Large intestine (tissue), 3 donors: ENCODE results near the gene TLX2. TPM values are rescaled to one million over a fixed set of nuclear protein-coding genes. Genes with fewer than 3 reads are reported as not detected.

Source experiments
- DNase-seq, 2 donors: peaks; one replicate each; pipeline versions ENCODE4 v3.0.0 to v3.0.0-alpha.2; 2013
- H3K27ac ChIP-seq: one replicate; pipeline ENCODE4 v1.5.1; 2013; ENCODE audit warnings: low read length
- H3K27me3 ChIP-seq: 2 replicates; pipeline ENCODE4 v1.6.1; 2013; ENCODE audit warnings: low read length; ENCODE audit not compliant: control insufficient read depth, insufficient read depth
- H3K36me3 ChIP-seq: 2 replicates; pipeline ENCODE4 v1.6.1; 2013; ENCODE audit warnings: low read length; ENCODE audit not compliant: control insufficient read depth, insufficient read depth
- H3K4me1 ChIP-seq: one replicate; pipeline ENCODE4 v1.6.1; 2013; ENCODE audit warnings: low read length; ENCODE audit not compliant: control insufficient read depth, insufficient read depth
- H3K4me3 ChIP-seq: one replicate; pipeline ENCODE4 v1.5.1; 2013; ENCODE audit warnings: low read length
- H3K9me3 ChIP-seq: one replicate; pipeline ENCODE4 v1.6.1; 2013; ENCODE audit warnings: mild to moderate bottlenecking, low read depth, low read length, moderate library complexity; ENCODE audit not compliant: control insufficient read depth
- WGBS: methylation state at CpG from one replicate; pipeline ENCODE4 v1.1.5; 2013; ENCODE audit warnings: low lambda C conversion rate; ENCODE audit not compliant: insufficient coverage; 5-methylcytosine and 5-hydroxymethylcytosine counted together
- polyA plus RNA-seq: library from polyadenylated mRNA; unstranded; fragments of 120-200 nt; gene quantifications from one replicate; pipeline ENCODE4 v1.2.1, GENCODE V29; 2013

The TLX2 gene
- polyA plus RNA-seq, 1 donor = 5.0 TPM

DNA sequence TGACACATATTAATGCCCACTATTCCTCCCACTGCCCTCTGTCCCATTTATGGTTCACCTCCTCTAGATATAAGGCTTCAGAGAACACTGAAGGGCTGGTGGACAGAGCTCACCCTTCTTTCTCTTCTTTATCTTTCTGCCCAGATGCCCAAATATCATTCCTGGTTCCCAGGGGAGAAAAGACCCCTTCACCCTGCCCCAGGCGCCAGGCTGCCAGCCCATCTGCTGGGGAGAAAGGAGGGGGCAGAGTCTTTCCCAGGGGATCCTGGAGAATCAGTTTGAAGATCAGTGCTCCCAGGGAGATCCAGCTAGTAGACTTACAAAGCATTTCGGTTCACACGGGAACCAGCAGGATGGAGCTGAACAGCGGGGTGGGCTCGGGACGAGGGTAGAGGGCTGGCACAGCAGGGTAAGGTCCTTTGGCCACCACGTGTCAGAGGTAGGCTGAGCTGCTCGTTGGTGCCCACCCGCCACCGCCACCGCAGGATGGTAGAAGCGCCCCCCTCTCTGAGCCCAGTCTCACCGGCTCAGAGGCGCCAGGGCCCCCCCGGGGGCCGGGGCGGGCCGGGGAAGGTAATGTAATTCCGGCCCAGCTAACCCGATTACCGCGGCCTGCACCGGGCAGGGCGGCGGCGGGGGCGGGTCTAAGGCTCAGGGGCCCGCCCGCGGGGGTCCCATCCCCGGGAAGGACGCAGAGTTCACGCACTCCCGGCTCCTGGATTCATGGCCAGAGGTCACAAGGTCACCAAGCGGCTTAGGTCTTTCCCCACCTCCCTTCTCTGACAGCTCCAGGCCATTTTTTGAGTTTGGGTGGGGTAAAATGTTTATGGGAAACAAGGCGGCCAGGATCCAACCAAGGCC lies 1.3 kb upstream of the TLX2 start:
- no peak overlapping the region for H3K27ac ChIP-seq
- peaks cover 92% of the 10 kb centered on the region for H3K27me3 ChIP-seq
- no CpG with 5 or more reads among the region's 36 CpGs for WGBS
- no peaks in the 10 kb centered on the region for H3K36me3 ChIP-seq
- DNase-seq = no peak
- peaks cover 23% of the 10 kb centered on the region for H3K9me3 ChIP-seq
- H3K4me1 ChIP-seq = peaks cover 9% of the 10 kb centered on the region
- H3K4me3 ChIP-seq = no peak overlapping the region

DNA sequence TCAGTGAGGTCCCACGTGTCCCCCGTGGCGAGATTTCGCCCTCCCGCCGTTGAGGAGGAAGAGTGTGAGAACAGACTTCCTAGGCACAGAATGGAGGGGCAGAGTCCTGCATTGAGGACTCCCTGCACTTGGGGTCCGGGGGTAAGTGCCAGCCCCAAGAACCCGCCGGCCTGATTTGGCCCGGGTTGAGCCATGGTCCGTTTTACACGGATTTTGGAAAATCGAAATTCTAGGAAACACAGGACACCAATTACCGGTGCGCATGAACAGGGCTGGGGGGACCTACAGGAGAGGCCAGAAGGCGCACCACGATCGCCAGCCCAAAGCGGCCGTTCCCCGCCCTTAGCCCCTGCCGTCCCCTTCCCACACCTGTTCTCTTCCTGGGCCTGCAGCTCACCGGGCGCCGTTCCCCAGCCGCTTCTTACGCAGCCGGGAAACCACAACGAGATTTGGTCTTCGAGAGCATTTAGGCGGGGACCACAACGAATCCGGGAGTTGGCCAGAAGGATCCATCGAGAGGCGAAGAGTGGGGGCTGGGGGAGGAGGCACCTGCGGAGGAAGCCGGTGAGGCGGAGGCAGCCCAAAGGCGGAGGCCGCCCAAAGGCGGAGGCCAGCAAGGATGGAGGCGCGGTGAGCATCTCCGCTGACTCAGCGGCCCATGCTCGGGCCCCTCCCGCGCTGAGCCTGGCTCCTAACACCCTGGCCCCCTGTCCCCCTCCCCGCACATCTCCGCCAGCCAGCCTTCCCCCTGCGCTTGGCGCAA lies 464 bp upstream of the TLX2 start:
- H3K36me3 ChIP-seq = no peaks in the 10 kb centered on the region
- WGBS = no CpG with 5 or more reads among the region's 52 CpGs
- peaks cover 5% of the 10 kb centered on the region for H3K4me1 ChIP-seq
- no peak for DNase-seq
- no peak overlapping the region for H3K4me3 ChIP-seq
- H3K27me3 ChIP-seq = peaks cover 94% of the 10 kb centered on the region
- peaks cover 23% of the 10 kb centered on the region for H3K9me3 ChIP-seq
- H3K27ac ChIP-seq = peak overlapping the region; percentile 35

DNA sequence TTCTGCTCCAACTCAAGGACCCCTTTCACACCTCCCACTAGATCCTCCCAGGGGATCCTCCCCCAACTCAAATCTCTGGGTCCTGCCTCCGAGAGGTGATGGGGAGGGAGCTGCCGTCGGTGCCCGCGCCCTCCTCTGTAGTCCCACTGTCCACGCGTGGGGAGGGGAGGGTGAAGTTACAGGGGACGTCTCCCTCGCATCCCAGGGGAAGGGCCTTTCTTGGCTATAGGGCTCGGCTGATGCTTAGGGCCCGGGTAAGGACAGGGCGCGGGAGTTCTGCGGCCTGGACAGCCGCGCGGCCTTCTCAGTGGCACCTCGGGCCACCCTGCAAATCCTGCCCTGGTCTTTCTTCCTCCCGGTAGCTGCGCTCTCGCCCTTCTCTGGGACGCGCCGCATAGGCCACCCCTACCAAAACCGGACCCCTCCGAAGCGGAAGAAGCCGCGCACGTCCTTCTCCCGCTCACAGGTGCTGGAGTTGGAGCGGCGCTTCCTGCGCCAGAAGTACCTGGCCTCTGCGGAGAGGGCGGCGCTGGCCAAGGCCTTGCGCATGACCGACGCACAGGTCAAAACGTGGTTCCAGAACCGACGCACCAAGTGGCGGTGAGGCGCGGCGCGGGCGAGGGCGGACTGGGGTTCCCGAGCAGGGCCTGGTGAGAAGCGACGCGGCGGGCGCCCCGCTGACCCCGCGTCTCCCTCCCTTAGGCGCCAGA lies 1.2 kb downstream of the TLX2 start:
- H3K4me3 ChIP-seq = no peak overlapping the region
- DNase-seq = peak in 1 of 2 donors; percentile 47
- no peak overlapping the region for H3K27ac ChIP-seq
- no peaks in the 10 kb centered on the region for H3K36me3 ChIP-seq
- peaks cover 23% of the 10 kb centered on the region for H3K9me3 ChIP-seq
- H3K27me3 ChIP-seq = peaks cover 89% of the 10 kb centered on the region
- no CpG with 5 or more reads among the region's 60 CpGs for WGBS
- peaks cover 5% of the 10 kb centered on the region for H3K4me1 ChIP-seq

GRCh38 chr2:74515981-74516633 lies 1.9 kb downstream of the TLX2 start:
- Histone ChIP-seq H3K9me3 (peaks cover 23% of the 10 kb centered on the region), H3K4me1 (peaks cover 5% of the 10 kb centered on the region), H3K27me3 (peaks cover 85% of the 10 kb centered on the region), H3K27ac (no peak overlapping the region), H3K4me3 (no peak overlapping the region), H3K36me3 (no peaks in the 10 kb centered on the region)
- no CpG with 5 or more reads among the region's 72 CpGs for WGBS
- peak; percentile 36 to 61 for DNase-seq

DNA sequence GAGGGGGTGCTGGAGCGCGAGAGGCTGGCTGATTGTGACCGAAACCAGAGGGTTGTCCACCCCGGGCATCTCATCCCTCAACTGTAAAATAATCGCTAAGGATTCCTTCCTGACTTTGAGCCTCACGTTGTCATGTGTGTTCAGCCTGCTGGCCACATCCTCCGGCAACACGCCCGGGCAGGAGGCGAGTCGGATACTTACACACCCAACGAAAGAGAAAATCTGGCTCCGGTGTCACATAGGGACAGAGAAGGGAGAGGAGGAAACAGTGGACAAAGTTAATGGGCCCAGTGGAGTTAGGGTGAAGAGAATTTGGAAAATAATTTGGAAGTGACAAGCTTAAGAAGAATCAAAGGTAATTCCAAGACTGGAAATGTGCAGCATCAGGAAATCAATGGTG lies 2.4 kb downstream of the TLX2 start:
- no peak for DNase-seq
- Histone ChIP-seq H3K27me3 (peaks cover 80% of the 10 kb centered on the region), H3K27ac (no peak overlapping the region), H3K4me1 (peaks cover 5% of the 10 kb centered on the region), H3K36me3 (no peaks in the 10 kb centered on the region), H3K4me3 (no peak overlapping the region), H3K9me3 (peaks cover 23% of the 10 kb centered on the region)
- WGBS = no CpG with 5 or more reads among the region's 13 CpGs

DNA sequence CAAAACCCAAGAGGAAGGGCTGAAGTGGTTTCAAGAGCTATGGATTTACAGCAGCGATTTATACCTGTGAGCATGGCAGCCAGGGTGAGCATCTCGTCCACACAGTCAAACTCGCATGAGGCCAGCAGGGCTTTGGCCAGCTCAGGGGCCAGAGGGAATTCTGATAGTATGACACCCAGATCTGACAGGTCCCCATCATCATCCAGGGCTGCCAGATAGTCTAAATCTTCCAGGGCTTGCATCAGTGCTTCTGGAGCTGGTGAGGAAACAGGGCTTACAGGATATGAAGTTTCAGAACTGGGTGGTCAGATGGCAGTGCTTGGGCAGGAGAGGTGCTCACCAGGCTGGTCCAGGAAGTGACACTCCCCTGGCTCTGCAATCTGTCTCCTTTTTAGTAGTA lies 8.3 kb downstream of the TLX2 start:
- no peaks in the 10 kb centered on the region for H3K9me3 ChIP-seq

DNA sequence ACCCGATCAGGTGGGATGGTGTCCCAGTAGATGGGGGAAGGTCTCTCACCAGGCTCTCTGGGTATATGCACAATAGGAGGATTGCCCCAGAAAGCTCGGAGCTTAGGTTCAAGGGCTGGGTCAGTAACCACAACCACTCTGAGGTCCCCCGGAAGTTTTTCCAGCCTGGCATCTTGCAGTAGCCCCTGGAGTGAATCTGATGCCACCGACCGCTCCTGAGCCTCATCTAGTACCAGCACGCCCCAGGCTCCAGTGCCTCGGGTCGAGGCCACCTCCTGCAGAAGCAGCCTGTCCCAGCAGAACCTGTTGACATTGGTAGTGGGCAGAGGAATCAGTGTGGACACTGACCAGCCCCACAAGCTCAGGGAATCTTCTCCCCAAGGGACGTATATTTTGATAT lies 9.8 kb downstream of the TLX2 start:
- H3K9me3 ChIP-seq = no peaks in the 10 kb centered on the region
- H3K27ac ChIP-seq = no peak overlapping the region
- peaks cover 8% of the 10 kb centered on the region for H3K4me1 ChIP-seq
- peaks cover 10% of the 10 kb centered on the region for H3K27me3 ChIP-seq
- no CpG with 5 or more reads among the region's 9 CpGs for WGBS
- H3K4me3 ChIP-seq = no peak overlapping the region
- H3K36me3 ChIP-seq = peaks cover 22% of the 10 kb centered on the region
- no peak for DNase-seq

More for the DNA sequence above, 8.3 kb downstream of the TLX2 start:
- no peak for DNase-seq
- no CpG with 5 or more reads among the region's 3 CpGs for WGBS
- Histone ChIP-seq H3K27me3 (peaks cover 23% of the 10 kb centered on the region), H3K4me3 (no peak overlapping the region), H3K4me1 (no peaks in the 10 kb centered on the region), H3K36me3 (peaks cover 14% of the 10 kb centered on the region), H3K27ac (no peak overlapping the region)

GRCh38 chr2:74524955-74525716 lies 10.9 kb downstream of the TLX2 start:
- Histone ChIP-seq H3K9me3 (no peaks in the 10 kb centered on the region), H3K4me3 (peak overlapping the region; percentile 8), H3K4me1 (peaks cover 8% of the 10 kb centered on the region), H3K36me3 (peaks cover 22% of the 10 kb centered on the region), H3K27me3 (peaks cover 3% of the 10 kb centered on the region), H3K27ac (no peak overlapping the region)
- no CpG with 5 or more reads among the region's 10 CpGs for WGBS
- no peak for DNase-seq

DNA sequence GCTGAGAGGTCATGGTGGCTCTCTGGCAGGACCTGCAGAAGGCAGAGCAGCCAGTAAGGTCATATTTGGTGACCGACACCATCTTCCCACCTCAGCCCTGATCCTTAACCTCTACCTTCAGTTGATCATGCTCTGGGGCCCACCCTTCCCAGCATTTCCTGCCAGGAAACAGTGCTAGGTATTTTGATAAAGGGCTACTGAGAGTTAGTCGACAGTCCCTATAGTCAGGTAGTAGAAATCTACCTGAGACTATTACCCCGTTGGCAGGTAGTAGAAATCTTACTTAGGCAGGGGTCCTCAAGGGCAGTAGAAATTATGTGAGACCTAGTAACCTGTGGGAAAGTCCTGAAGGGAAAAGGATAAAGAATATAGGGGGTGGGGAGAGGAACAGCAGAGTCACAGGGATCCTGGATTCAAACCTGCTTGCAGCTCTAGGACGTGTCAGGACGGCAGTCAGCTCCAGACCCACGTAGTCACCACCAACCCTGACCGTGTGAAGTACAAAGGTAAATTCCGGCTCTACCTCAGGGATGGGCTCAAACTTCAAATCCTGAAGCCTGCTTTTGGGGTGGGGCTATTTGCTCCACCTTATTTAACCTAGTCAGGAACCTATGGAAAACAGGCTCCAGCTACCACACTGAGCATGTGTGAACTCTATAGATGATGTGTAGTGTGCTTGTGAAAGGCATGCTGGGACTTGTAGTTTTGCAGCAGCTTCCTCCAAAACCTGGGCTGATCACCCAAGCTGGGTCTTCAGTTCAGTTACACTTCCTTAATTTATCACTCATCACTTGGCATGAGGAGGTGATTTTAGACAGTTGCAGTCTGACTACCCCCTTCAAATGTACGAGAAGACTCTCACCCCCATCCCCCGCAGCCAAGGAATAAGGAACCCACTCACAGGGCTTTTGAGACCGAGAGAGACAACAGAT lies 11.7 kb downstream of the TLX2 start, which contains the start of gene DQX1:
Gene DQX1, minus strand, starts transcription at position 515 of the 932 bp plus-strand sequence. Its CDS starts 502 bp downstream, at position 13.
- DNase-seq = peak; percentile 79 to 88
- H3K4me1 ChIP-seq = peaks cover 12% of the 10 kb centered on the region
- H3K4me3 ChIP-seq = peak within 1 kb of the TSS; percentile 8
- WGBS = no CpG with 5 or more reads among the region's 11 CpGs
- H3K9me3 ChIP-seq = no peaks in the 10 kb centered on the region
- peaks cover 22% of the 10 kb centered on the region for H3K36me3 ChIP-seq
- no peaks in the 10 kb centered on the region for H3K27me3 ChIP-seq
- H3K27ac ChIP-seq = peak within 1 kb of the TSS; percentile 20
